SU-DHL-6 (cell line): ENCODE results near the gene FRAS1.
A peak's percentile ranks its signal among the peaks of the same experiment; 100 is the strongest.

Experiments used
- H2AFZ ChIP-seq: fragments of 200-600 bp; sonication (generic); 2 replicates; pipeline ENCODE4 v1.6.1; 2014; ENCODE audit warnings: low read depth, mild to moderate bottlenecking, moderate library complexity, mixed read lengths, antibody characterized with exemption, low read length; ENCODE audit not compliant: severe bottlenecking
- H3F3A ChIP-seq: fragments of 200-600 bp; shearing (Covaris generic); 2 replicates; pipeline ENCODE4 v1.6.0; 2016; ENCODE audit warnings: antibody characterized with exemption, mild to moderate bottlenecking; ENCODE audit not compliant: insufficient read depth
- H3K27ac ChIP-seq: fragments of 200-600 bp; sonication (generic); 2 replicates; pipeline ENCODE4 v1.5.1; 2016; ENCODE audit warnings: low read depth, mild to moderate bottlenecking, low read length, moderate library complexity, mixed read lengths
- H3K27me3 ChIP-seq: fragments of 200-600 bp; sonication (generic), shearing (Covaris generic); 2 replicates; pipeline ENCODE4 v1.6.0; 2014; ENCODE audit warnings: mild to moderate bottlenecking, low read length
- H3K36me3 ChIP-seq: fragments of 200-600 bp; sonication (generic); 2 replicates; pipeline ENCODE4 v1.6.1; 2014; ENCODE audit warnings: mild to moderate bottlenecking, low read length, mixed read lengths
- H3K4me2 ChIP-seq: fragments of 300-600, 200-600 bp; shearing (Covaris generic), sonication (generic); 2 replicates; pipeline ENCODE4 v1.6.0; 2014; ENCODE audit warnings: low read length, low read depth, mild to moderate bottlenecking; ENCODE audit not compliant: poor library complexity, severe bottlenecking
- H3K4me3 ChIP-seq: fragments of 200-600 bp; sonication (generic); 2 replicates; pipeline ENCODE4 v1.5.1; 2014; ENCODE audit warnings: antibody characterized with exemption, low read length, mild to moderate bottlenecking, mixed read lengths; ENCODE audit not compliant: insufficient read depth, poor library complexity, severe bottlenecking
- H3K79me2 ChIP-seq: fragments of 200-600 bp; sonication (generic); 2 replicates; pipeline ENCODE4 v1.6.1; 2014; ENCODE audit warnings: mild to moderate bottlenecking, low read length, moderate library complexity; ENCODE audit not compliant: insufficient read depth
- H3K9ac ChIP-seq: fragments of 200-600 bp; sonication (generic); 2 replicates; pipeline ENCODE4 v1.7.0; 2014; ENCODE audit warnings: mild to moderate bottlenecking, low read length
- H3K9me2 ChIP-seq: fragments of 200-600 bp; sonication (generic); replicated peaks from 2 replicates; pipeline ENCODE4 v1.6.1; 2014; ENCODE audit warnings: low read length; ENCODE audit not compliant: insufficient read depth
- H3K9me3 ChIP-seq: fragments of 200-600 bp; sonication (generic); 2 replicates; pipeline ENCODE4 v1.6.1; 2014; ENCODE audit warnings: low read length, mixed read lengths; ENCODE audit not compliant: insufficient read depth
- H4K20me1 ChIP-seq: fragments of 200-600 bp; sonication (generic); 2 replicates; pipeline ENCODE4 v1.6.1; 2014; ENCODE audit warnings: low read depth, mild to moderate bottlenecking, antibody characterized with exemption, low read length, moderate library complexity, mixed read lengths
- CTCF ChIP-seq: fragments of 200-600 bp; sonication (generic); IDR thresholded peaks from one replicate; pipeline ENCODE4 v1.5.1; 2017; ENCODE audit warnings: antibody characterized with exemption, mild to moderate bottlenecking, low read length, moderate library complexity; ENCODE audit not compliant: insufficient read depth, poor library complexity, severe bottlenecking
- EZH2phosphoT487 ChIP-seq: fragments of 200-600 bp; sonication (generic), shearing (Covaris generic); conservative IDR thresholded peaks from 2 replicates; pipeline ENCODE4 v1.6.1; 2018; ENCODE audit warnings: mild to moderate bottlenecking, antibody characterized with exemption, low read length, moderate library complexity, mixed read lengths

FRAS1 gene

GRCh38 chr4:78591404-78591803 lies 534.3 kb downstream of the FRAS1 start:
- H3K9ac ChIP-seq = no peak overlapping the region
- H3K4me2 ChIP-seq = no peak overlapping the region
- no peaks in the 10 kb centered on the region for H3K9me2 ChIP-seq
- no peaks in the 10 kb centered on the region for H3K36me3 ChIP-seq
- H4K20me1 ChIP-seq = no peaks in the 10 kb centered on the region
- TF ChIP-seq EZH2phosphoT487 (no peak), CTCF (no peak)
- no peak overlapping the region for H3K4me3 ChIP-seq
- no peak overlapping the region for H2AFZ ChIP-seq
- no peaks in the 10 kb centered on the region for H3K79me2 ChIP-seq
- no peaks in the 10 kb centered on the region for H3F3A ChIP-seq
- no peak overlapping the region for H3K27ac ChIP-seq
- H3K27me3 ChIP-seq = no peaks in the 10 kb centered on the region
- H3K9me3 ChIP-seq = no peaks in the 10 kb centered on the region

GRCh38 chr4:78592088-78592783 lies 535.1 kb downstream of the FRAS1 start:
- Histone ChIP-seq H3K9me2 (no peaks in the 10 kb centered on the region), H3K79me2 (no peaks in the 10 kb centered on the region), H3F3A (no peaks in the 10 kb centered on the region), H3K9ac (no peak overlapping the region), H3K27ac (no peak overlapping the region), H3K36me3 (no peaks in the 10 kb centered on the region), H4K20me1 (no peaks in the 10 kb centered on the region), H3K27me3 (no peaks in the 10 kb centered on the region), H3K4me3 (no peak overlapping the region), H2AFZ (no peak overlapping the region), H3K9me3 (no peaks in the 10 kb centered on the region), H3K4me2 (no peak overlapping the region)
- TF ChIP-seq CTCF (peak; percentile 14), EZH2phosphoT487 (no peak)
